NCI-H748 (cell line): ENCODE results near the gene RPUSD4.
A peak's percentile ranks its signal among the peaks of the same experiment; 100 is the strongest.
"Not testable (repeated sequence)": the region's sequence is repeated elsewhere in the genome, so short reads cannot be mapped to it uniquely, and the experiment has no call there.

Experiments used
- DNase-seq: peaks from one replicate; lab custom pipeline; 2025; ENCODE audit not compliant: unreplicated experiment; lab: John Stamatoyannopoulos, UW

Gene RPUSD4

GRCh38 chr11:126211236-126212088 is at the start of gene RPUSD4, which contains the start of gene FAM118B:
RPUSD4 (minus strand) TSS chr11:126211650; CDS start chr11:126211638, 12 bp downstream.
FAM118B (plus strand) TSS chr11:126211782; CDS start chr11:126235002, 23,220 bp downstream.
- peak; percentile 92 for DNase-seq

GRCh38 chr11:126257764-126258163 is 46.3 kb upstream of the RPUSD4 start:
- DNase-seq, result no peak

GRCh38 chr11:126257144-126257543 is 45.7 kb upstream of the RPUSD4 start:
- DNase-seq, result no peak

GRCh38 chr11:126256216-126256615 is 44.8 kb upstream of the RPUSD4 start:
- no peak for DNase-seq

GRCh38 chr11:126255507-126255906 is 44.1 kb upstream of the RPUSD4 start:
- not testable (repeated sequence) for DNase-seq

- no peak for DNase-seq
These were observed 43.4 kb upstream of the RPUSD4 start for GRCh38 chr11:126254819-126255218.

GRCh38 chr11:126253265-126253664 is 41.8 kb upstream of the RPUSD4 start:
- DNase-seq, result no peak

GRCh38 chr11:126246636-126247035 is 35.2 kb upstream of the RPUSD4 start:
- DNase-seq, result no peak

GRCh38 chr11:126233391-126233790 is 21.9 kb upstream of the RPUSD4 start:
- no peak for DNase-seq

GRCh38 chr11:126232683-126233082 is 21.2 kb upstream of the RPUSD4 start:
- DNase-seq, result no peak

GRCh38 chr11:126231725-126232459 is 20.4 kb upstream of the RPUSD4 start:
- no peak for DNase-seq

GRCh38 chr11:126229858-126230540 is 18.5 kb upstream of the RPUSD4 start:
- no peak for DNase-seq

- no peak for DNase-seq
These were observed 15.1 kb upstream of the RPUSD4 start for GRCh38 chr11:126226334-126227084.

GRCh38 chr11:126225295-126225665 is 13.8 kb upstream of the RPUSD4 start:
- no peak for DNase-seq

- no peak for DNase-seq
These were observed 13.3 kb upstream of the RPUSD4 start for GRCh38 chr11:126224647-126225294.

GRCh38 chr11:126219547-126219946 is 8.1 kb upstream of the RPUSD4 start:
- DNase-seq, result no peak

GRCh38 chr11:126217491-126217890 is 6.0 kb upstream of the RPUSD4 start:
- no peak for DNase-seq

GRCh38 chr11:126216526-126217305 is 5.3 kb upstream of the RPUSD4 start:
- no peak for DNase-seq

GRCh38 chr11:126214841-126215240 is 3.4 kb upstream of the RPUSD4 start:
- no peak for DNase-seq

- DNase-seq, result no peak
These were observed 3.0 kb upstream of the RPUSD4 start for GRCh38 chr11:126214441-126214840.
